Immature natural killer cell (primary cell): Measurements from ENCODE around the gene EPB41L5. TPM values are rescaled to one million over a fixed set of nuclear protein-coding genes. Genes with fewer than 3 reads are reported as not detected.

Experiments
- DNase-seq, 3 donors: peaks; one replicate each; pipeline ENCODE4 v3.0.0; 2022; ENCODE audit warnings: mixed read lengths in 1 of 3
- H3K27ac Mint-ChIP-seq, 6 donors: one replicate each; pipeline ENCODE4 v1.8.0; 2020; ENCODE audit warnings: mixed read lengths in 6 of 6, mild to moderate bottlenecking in 5 of 6, inconsistent platforms in 4 of 6, moderate library complexity in 3 of 6
- H3K27me3 Mint-ChIP-seq, 3 donors: one replicate each; pipeline ENCODE4 v1.8.0; 2020 to 2021; ENCODE audit warnings: low read depth in 3 of 3, mild to moderate bottlenecking in 3 of 3, mixed read lengths in 3 of 3, moderate library complexity in 3 of 3, inconsistent platforms in 1 of 3
- H3K36me3 Mint-ChIP-seq, 3 donors: one replicate each; pipeline ENCODE4 v1.8.0; 2020; ENCODE audit warnings: mixed read lengths in 3 of 3, inconsistent platforms in 2 of 3, mild to moderate bottlenecking in 2 of 3
- H3K4me1 Mint-ChIP-seq, 2 donors: one replicate each; pipeline ENCODE4 v1.8.0; 2020; ENCODE audit warnings: inconsistent platforms in 2 of 2, mild to moderate bottlenecking in 2 of 2, mixed read lengths in 2 of 2, moderate library complexity in 1 of 2
- H3K4me3 Mint-ChIP-seq, 5 donors: one replicate each; pipeline ENCODE4 v1.8.0; 2020; ENCODE audit warnings: mild to moderate bottlenecking in 5 of 5, mixed read lengths in 5 of 5, inconsistent platforms in 3 of 5, moderate library complexity in 3 of 5
- H3K9me3 Mint-ChIP-seq, 6 donors: one replicate each; pipeline ENCODE4 v1.8.0; 2020; ENCODE audit warnings: mild to moderate bottlenecking in 6 of 6, mixed read lengths in 6 of 6, inconsistent platforms in 4 of 6, moderate library complexity in 3 of 6
- polyA plus RNA-seq, 3 donors: library from polyadenylated mRNA; unstranded; fragments of 300-500 nt; fragmentation: Illumina TruSeq; gene quantifications; one replicate each; pipeline ENCODE4 v1.2.3, GENCODE V29; 2021

The EPB41L5 gene
- polyA plus RNA-seq, 3 donors from 2014 or later = 1.5 to 5.8 (median 4.1) TPM

DNA sequence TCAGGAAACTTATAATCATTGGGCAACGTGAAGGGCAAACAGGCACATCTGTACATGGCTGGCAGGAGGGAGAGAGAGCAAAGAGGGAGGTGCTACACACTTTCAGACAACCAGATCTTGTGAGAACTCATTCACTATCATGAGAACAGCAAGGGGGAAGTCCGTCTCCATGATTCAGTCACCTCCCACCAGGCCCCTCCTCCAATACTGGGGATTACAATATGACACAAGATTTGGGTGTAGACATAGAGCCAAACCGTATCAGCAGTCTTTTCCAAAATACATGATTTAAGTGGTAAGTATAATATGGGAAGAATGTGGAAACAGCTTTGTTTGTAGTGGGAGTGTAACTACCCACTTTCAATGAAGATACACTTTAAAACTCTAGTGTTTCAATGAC is 65.0 kb downstream of the EPB41L5 start:
- no peaks in the 10 kb centered on the region for H3K27me3 Mint-ChIP-seq
- H3K9me3 Mint-ChIP-seq = no peaks in the 10 kb centered on the region
- peaks cover 5 to 27% (median 21%) of the 10 kb centered on the region in 3 donors for H3K36me3 Mint-ChIP-seq
- H3K4me1 Mint-ChIP-seq = no peaks in the 10 kb centered on the region
- no peak overlapping the region for H3K27ac Mint-ChIP-seq
- no peak for DNase-seq
- no peak overlapping the region for H3K4me3 Mint-ChIP-seq

DNA sequence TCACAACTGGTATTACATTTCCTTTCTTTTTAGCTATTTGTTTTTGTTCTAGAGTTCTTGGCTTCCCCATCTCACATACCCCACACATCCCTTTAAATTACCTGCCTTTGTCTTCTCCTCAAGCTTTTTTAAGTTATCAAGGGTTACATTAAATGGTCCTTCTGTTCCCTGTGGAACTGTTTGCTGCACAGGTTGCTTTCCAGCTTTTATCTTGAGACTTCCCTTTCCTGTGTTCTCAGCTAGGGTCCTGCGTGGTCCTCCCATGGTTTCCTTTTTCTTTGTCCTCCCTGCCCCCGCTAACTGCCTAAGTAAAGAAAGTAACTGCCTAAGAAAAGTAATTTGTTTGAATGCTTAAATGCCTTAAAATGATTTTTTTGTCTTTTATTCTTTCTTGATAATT is 66.8 kb downstream of the EPB41L5 start:
- H3K4me3 Mint-ChIP-seq = no peak overlapping the region
- no peaks in the 10 kb centered on the region for H3K9me3 Mint-ChIP-seq
- DNase-seq = no peak

GRCh38 chr2:120091436-120091835 is 78.6 kb downstream of the EPB41L5 start:
- DNase-seq = no peak

More for the DNA sequence above, 66.8 kb downstream of the EPB41L5 start:
- H3K27ac Mint-ChIP-seq = no peak overlapping the region
- no peaks in the 10 kb centered on the region for H3K27me3 Mint-ChIP-seq
- peaks cover 10 to 39% (median 32%) of the 10 kb centered on the region in 3 donors for H3K36me3 Mint-ChIP-seq
- H3K4me1 Mint-ChIP-seq = no peaks in the 10 kb centered on the region

DNA sequence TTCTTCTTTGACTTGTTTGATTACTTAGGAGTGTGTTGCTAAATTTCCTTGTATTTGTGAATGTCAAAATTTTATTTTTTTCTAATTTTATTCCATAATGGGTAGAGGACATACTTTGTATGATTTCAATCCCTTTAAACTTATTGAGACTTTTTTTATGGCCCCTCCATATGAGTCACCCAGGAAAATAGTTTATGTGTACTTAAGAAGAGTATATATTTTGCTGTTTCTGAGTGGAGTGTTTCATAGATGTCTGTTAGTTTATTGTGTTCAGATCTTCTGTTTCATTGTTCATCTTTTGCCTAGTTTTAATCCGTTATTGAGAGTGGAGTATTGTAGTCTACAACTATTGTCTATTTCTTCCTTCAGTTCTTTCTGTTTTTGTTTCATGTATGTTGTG is 81.9 kb downstream of the EPB41L5 start:
- Mint-ChIP-seq H3K27ac (no peak overlapping the region), H3K4me3 (no peak overlapping the region), H3K27me3 (peaks cover 0 to 3% (median 1%) of the 10 kb centered on the region in 3 donors), H3K9me3 (no peaks in the 10 kb centered on the region), H3K36me3 (peaks cover 3 to 27% (median 26%) of the 10 kb centered on the region in 3 donors), H3K4me1 (no peaks in the 10 kb centered on the region)
- DNase-seq = no peak

More at GRCh38 chr2:120091436-120091835, 78.6 kb downstream of the EPB41L5 start:
- Mint-ChIP-seq H3K27ac (no peak overlapping the region), H3K9me3 (no peaks in the 10 kb centered on the region), H3K36me3 (peaks cover 0 to 29% (median 22%) of the 10 kb centered on the region in 3 donors), H3K4me3 (no peak overlapping the region), H3K27me3 (peaks cover 0 to 3% (median 1%) of the 10 kb centered on the region in 3 donors), H3K4me1 (no peaks in the 10 kb centered on the region)

DNA sequence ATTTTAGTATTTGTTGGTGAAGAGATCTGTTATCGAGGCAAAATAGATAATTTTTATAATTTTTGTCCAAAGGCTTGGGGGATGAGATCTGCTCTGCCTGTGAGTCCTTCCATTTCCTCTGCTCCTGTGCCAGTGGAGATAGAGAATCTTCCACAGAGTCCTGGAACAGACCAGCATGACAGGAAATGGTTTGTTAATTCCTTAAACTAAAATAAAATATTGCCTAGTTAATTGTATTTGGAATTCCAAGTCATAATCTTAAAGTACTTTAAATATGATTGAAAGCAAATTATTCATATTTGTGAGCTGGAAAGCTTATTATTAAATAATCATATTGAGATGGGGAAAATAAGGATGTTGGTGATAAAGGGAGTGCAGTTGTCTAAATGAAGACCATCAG is 87.8 kb downstream of the EPB41L5 start:
- no peaks in the 10 kb centered on the region for H3K27me3 Mint-ChIP-seq
- no peaks in the 10 kb centered on the region for H3K9me3 Mint-ChIP-seq
- no peak overlapping the region for H3K4me3 Mint-ChIP-seq
- no peaks in the 10 kb centered on the region for H3K4me1 Mint-ChIP-seq
- no peak overlapping the region for H3K27ac Mint-ChIP-seq
- H3K36me3 Mint-ChIP-seq = peaks cover 14 to 34% (median 31%) of the 10 kb centered on the region in 3 donors
- no peak for DNase-seq

DNA sequence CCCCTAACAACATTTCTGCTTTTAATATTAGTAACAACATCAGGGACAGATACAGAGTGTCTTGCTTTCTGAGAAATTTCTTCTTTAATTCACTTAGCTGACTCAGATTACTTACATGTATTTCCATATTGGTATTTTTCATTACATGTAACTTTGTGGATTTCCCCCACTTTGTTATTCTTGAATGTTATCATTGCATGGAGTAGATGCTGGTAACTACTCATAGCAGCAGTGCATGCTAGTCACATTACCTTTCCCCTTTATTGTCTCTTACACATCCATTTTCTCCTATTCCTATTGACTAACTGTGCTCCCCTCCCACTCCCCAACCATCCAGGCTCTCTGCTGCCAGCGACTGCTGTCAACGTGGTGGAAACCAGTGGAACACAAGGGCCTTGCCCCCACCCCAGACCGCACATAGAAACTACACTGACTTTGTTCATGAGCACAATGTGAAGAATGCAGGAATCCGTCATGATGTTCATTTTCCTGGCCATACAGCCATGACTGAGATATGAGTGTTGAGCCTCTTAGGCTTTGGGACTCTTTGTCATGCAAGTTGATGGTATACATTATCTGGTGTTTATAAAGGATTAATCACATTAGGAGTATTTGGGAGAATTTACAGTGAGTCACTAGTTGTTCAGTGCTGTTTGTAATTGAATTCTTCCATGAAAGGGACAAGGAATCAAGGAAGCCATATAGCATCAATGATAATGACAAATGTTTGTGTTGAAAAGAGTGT is 91.0 kb downstream of the EPB41L5 start:
- Mint-ChIP-seq H3K36me3 (peaks cover 16 to 34% (median 29%) of the 10 kb centered on the region in 3 donors), H3K27me3 (peaks cover 0 to 3% (median 0%) of the 10 kb centered on the region in 3 donors), H3K4me3 (no peak overlapping the region), H3K4me1 (peaks cover 4 to 11% of the 10 kb centered on the region in 2 donors), H3K9me3 (no peaks in the 10 kb centered on the region), H3K27ac (no peak overlapping the region)
- no peak for DNase-seq

DNA sequence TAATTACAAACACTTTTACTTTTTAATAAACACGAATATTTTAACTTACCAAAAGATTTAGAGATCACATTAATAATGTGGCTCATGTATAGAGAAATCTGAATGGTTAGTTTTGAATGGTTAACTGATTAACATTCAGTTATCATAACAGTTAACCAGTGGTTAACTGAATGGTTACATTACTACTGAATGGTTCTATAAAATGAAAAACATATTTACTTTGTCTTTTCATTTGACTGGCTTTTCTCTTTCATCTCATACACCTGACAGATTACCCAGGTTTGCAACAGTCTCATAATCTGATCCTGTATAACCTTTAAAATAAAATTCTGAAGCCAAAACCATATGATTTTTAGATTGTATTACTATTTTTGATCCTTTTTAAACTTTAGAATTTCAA is 91.9 kb downstream of the EPB41L5 start:
- no peak for DNase-seq
- H3K4me1 Mint-ChIP-seq = peaks cover 13 to 20% of the 10 kb centered on the region in 2 donors
- peaks cover 19 to 36% (median 33%) of the 10 kb centered on the region in 3 donors for H3K36me3 Mint-ChIP-seq
- H3K4me3 Mint-ChIP-seq = no peak overlapping the region
- H3K27me3 Mint-ChIP-seq = peaks cover 0 to 7% (median 2%) of the 10 kb centered on the region in 3 donors
- no peak overlapping the region for H3K27ac Mint-ChIP-seq
- no peaks in the 10 kb centered on the region for H3K9me3 Mint-ChIP-seq

- H3K4me3 Mint-ChIP-seq = no peak overlapping the region
- H3K36me3 Mint-ChIP-seq = peaks cover 19 to 35% (median 31%) of the 10 kb centered on the region in 3 donors
- H3K27ac Mint-ChIP-seq = no peak overlapping the region
- no peak for DNase-seq
- H3K4me1 Mint-ChIP-seq = peaks cover 19 to 26% of the 10 kb centered on the region in 2 donors
- H3K27me3 Mint-ChIP-seq = peaks cover 0 to 7% (median 2%) of the 10 kb centered on the region in 3 donors
- H3K9me3 Mint-ChIP-seq = no peaks in the 10 kb centered on the region
These were observed 92.5 kb downstream of the EPB41L5 start for GRCh38 chr2:120105360-120105759.

GRCh38 chr2:120108049-120108448 is 95.2 kb downstream of the EPB41L5 start:
- peaks cover 19 to 27% of the 10 kb centered on the region in 2 donors for H3K4me1 Mint-ChIP-seq
- no peaks in the 10 kb centered on the region for H3K9me3 Mint-ChIP-seq
- H3K4me3 Mint-ChIP-seq = no peak overlapping the region
- no peak for DNase-seq
- no peak overlapping the region for H3K27ac Mint-ChIP-seq
- H3K27me3 Mint-ChIP-seq = peaks cover 0 to 12% (median 2%) of the 10 kb centered on the region in 3 donors
- peaks cover 18 to 24% (median 21%) of the 10 kb centered on the region in 3 donors for H3K36me3 Mint-ChIP-seq

- peaks cover 19 to 27% of the 10 kb centered on the region in 2 donors for H3K4me1 Mint-ChIP-seq
- H3K4me3 Mint-ChIP-seq = peak overlapping the region; percentile 50 to 74 (median 69)
- DNase-seq = no peak
- H3K36me3 Mint-ChIP-seq = peaks cover 15 to 18% (median 18%) of the 10 kb centered on the region in 3 donors
- no peaks in the 10 kb centered on the region for H3K9me3 Mint-ChIP-seq
- H3K27ac Mint-ChIP-seq = peak overlapping the region in 5 of 6 donors; percentile 62 to 78 (median 72)
- peaks cover 0 to 12% (median 2%) of the 10 kb centered on the region in 3 donors for H3K27me3 Mint-ChIP-seq
These were observed 95.9 kb downstream of the EPB41L5 start for GRCh38 chr2:120108749-120109148.

- H3K27me3 Mint-ChIP-seq = peaks cover 0 to 12% (median 2%) of the 10 kb centered on the region in 3 donors
- peaks cover 9 to 12% (median 11%) of the 10 kb centered on the region in 3 donors for H3K36me3 Mint-ChIP-seq
- H3K4me1 Mint-ChIP-seq = peaks cover 19 to 27% of the 10 kb centered on the region in 2 donors
- no peaks in the 10 kb centered on the region for H3K9me3 Mint-ChIP-seq
- H3K4me3 Mint-ChIP-seq = peak overlapping the region; percentile 50 to 74 (median 69)
- peak; percentile 17 to 40 (median 32) for DNase-seq
- H3K27ac Mint-ChIP-seq = peak overlapping the region; percentile 7 to 78 (median 70)
These were observed 96.5 kb downstream of the EPB41L5 start for GRCh38 chr2:120109186-120110061.

GRCh38 chr2:120110062-120110362 is 97.1 kb downstream of the EPB41L5 start:
- peak overlapping the region in 2 of 6 donors; percentile 2 to 7 for H3K27ac Mint-ChIP-seq
- DNase-seq = no peak
- H3K9me3 Mint-ChIP-seq = no peaks in the 10 kb centered on the region
- H3K27me3 Mint-ChIP-seq = peaks cover 0 to 12% (median 2%) of the 10 kb centered on the region in 3 donors
- peaks cover 8 to 12% (median 11%) of the 10 kb centered on the region in 3 donors for H3K36me3 Mint-ChIP-seq
- H3K4me1 Mint-ChIP-seq = peaks cover 19 to 27% of the 10 kb centered on the region in 2 donors
- peak overlapping the region in 2 of 5 donors; percentile 2 to 3 for H3K4me3 Mint-ChIP-seq

GRCh38 chr2:120110507-120110906 is 97.6 kb downstream of the EPB41L5 start:
- H3K36me3 Mint-ChIP-seq = peaks cover 8 to 12% (median 11%) of the 10 kb centered on the region in 3 donors
- no peak overlapping the region for H3K27ac Mint-ChIP-seq
- DNase-seq = no peak
- H3K4me3 Mint-ChIP-seq = no peak overlapping the region
- H3K27me3 Mint-ChIP-seq = peaks cover 0 to 12% (median 2%) of the 10 kb centered on the region in 3 donors
- H3K9me3 Mint-ChIP-seq = no peaks in the 10 kb centered on the region
- peaks cover 19 to 27% of the 10 kb centered on the region in 2 donors for H3K4me1 Mint-ChIP-seq
